WTC11 (cell line): ENCODE data around the gene TTYH1. TPM values are rescaled to one million over a fixed set of nuclear protein-coding genes. Genes with fewer than 3 reads are reported as not detected.
A peak's percentile ranks its signal among the peaks of the same experiment; 100 is the strongest.

Source experiments
- ATAC-seq: fragments of 200-7000 bp; cut with Tn5 transposase; 2 replicates; pipeline ENCODE4 v1.10.0; 2021; ENCODE audit warnings: mild to moderate bottlenecking, moderate library complexity
- CTCF ChIA-PET: fragments of 300-600 bp; sonication (Branson Sonifier 250); formaldehyde crosslinking; loops from one replicate; lab custom pipeline; 2021; ENCODE audit warnings: antibody characterized with exemption; lab: Charles Lee
- POLR2A ChIA-PET: fragments of 350-600 bp; sonication (Branson Sonifier 250); formaldehyde crosslinking; loops from one replicate; lab custom pipeline; 2021; ENCODE audit warnings: antibody characterized with exemption; lab: Charles Lee
- DNase-seq: peaks from one replicate; pipeline ENCODE4 v3.0.0; 2021; ENCODE audit warnings: low spot score
- H3K27ac Mint-ChIP-seq: 2 replicates; pipeline ENCODE4 v1.8.0; 2021; ENCODE audit warnings: mixed read lengths
- H3K27me3 Mint-ChIP-seq: 2 replicates; pipeline ENCODE4 v1.8.0; 2021; ENCODE audit warnings: low read depth, mild to moderate bottlenecking, moderate library complexity, mixed read lengths
- H3K36me3 Mint-ChIP-seq: 2 replicates; pipeline ENCODE4 v1.8.0; 2021; ENCODE audit warnings: mixed read lengths
- H3K4me1 Mint-ChIP-seq: 2 replicates; pipeline ENCODE4 v1.8.0; 2022; ENCODE audit warnings: mixed read lengths
- H3K4me3 Mint-ChIP-seq: 2 replicates; pipeline ENCODE4 v1.8.0; 2021; ENCODE audit warnings: mild to moderate bottlenecking, moderate library complexity, mixed read lengths
- H3K9me3 Mint-ChIP-seq: 2 replicates; pipeline ENCODE4 v1.8.0; 2021; ENCODE audit warnings: mixed read lengths
- EMX1 ChIP-seq: fragments of 250-450 bp; sonication (Bioruptor Pico); IDR thresholded peaks from 2 replicates; pipeline ENCODE4 v1.8.0; 2021; ENCODE audit warnings: mild to moderate bottlenecking
- ETV6 ChIP-seq: sonication (generic); formaldehyde crosslinking; IDR thresholded peaks from 2 replicates; pipeline ENCODE4 v1.8.1; 2022; ENCODE audit warnings: mild to moderate bottlenecking, missing genetic modification reagents
- JAZF1 ChIP-seq: fragments of 250-450 bp; sonication (Bioruptor Pico); IDR thresholded peaks from 2 replicates; pipeline ENCODE4 v1.9.0; 2021; ENCODE audit warnings: moderate library complexity, mild to moderate bottlenecking, inconsistent platforms
- KAT7 ChIP-seq: sonication (generic); formaldehyde crosslinking; IDR thresholded peaks from 2 replicates; pipeline ENCODE4 v1.8.1; 2023; ENCODE audit warnings: missing genetic modification reagents, mild to moderate bottlenecking, borderline replicate concordance
- MXD4 ChIP-seq: fragments of 250-450 bp; sonication (Bioruptor Pico); IDR thresholded peaks from 2 replicates; pipeline ENCODE4 v1.8.0; 2021; ENCODE audit warnings: mild to moderate bottlenecking, moderate library complexity, borderline replicate concordance
- NFATC4 ChIP-seq: fragments of 250-450 bp; sonication (Bioruptor Pico); IDR thresholded peaks from 2 replicates; pipeline ENCODE4 v1.9.0; 2021; ENCODE audit warnings: mild to moderate bottlenecking
- NFE2L1 ChIP-seq: sonication (generic); formaldehyde crosslinking; IDR thresholded peaks from 2 replicates; pipeline ENCODE4 v1.8.1; 2023; ENCODE audit warnings: missing genetic modification reagents
- OVOL2 ChIP-seq: fragments of 250-450 bp; sonication (Bioruptor Pico); IDR thresholded peaks from 2 replicates; pipeline ENCODE4 v1.9.0; 2021; ENCODE audit warnings: mild to moderate bottlenecking, borderline replicate concordance
- SP1 ChIP-seq: sonication (generic); formaldehyde crosslinking; conservative IDR thresholded peaks from 2 replicates; pipeline ENCODE4 v1.8.1; 2022; ENCODE audit warnings: missing genetic modification reagents
- TCF7 ChIP-seq: sonication (generic); formaldehyde crosslinking; IDR thresholded peaks from 2 replicates; pipeline ENCODE4 v1.8.0; 2022; ENCODE audit warnings: mild to moderate bottlenecking, low read depth, missing genetic modification reagents, moderate library complexity
- TEAD1 ChIP-seq: sonication (generic); formaldehyde crosslinking; IDR thresholded peaks from 2 replicates; pipeline ENCODE4 v1.8.0; 2022; ENCODE audit warnings: mild to moderate bottlenecking, missing genetic modification reagents
- total RNA-seq: library from RNA; stranded (reverse); gene quantifications from 3 replicates; pipeline ENCODE4 v1.2.3, GENCODE V29; 2021
- TF ChIP-seq, protein P1 (sequence below): sonication (generic); formaldehyde crosslinking; IDR thresholded peaks from 2 replicates; pipeline ENCODE4 v1.8.1; 2023; ENCODE audit warnings: mild to moderate bottlenecking, missing genetic modification reagents, moderate library complexity
- TF ChIP-seq, protein P2 (sequence below): sonication (generic); formaldehyde crosslinking; IDR thresholded peaks from 2 replicates; pipeline ENCODE4 v1.8.0; 2022; ENCODE audit warnings: mild to moderate bottlenecking, missing genetic modification reagents
- TF ChIP-seq, protein P3 (sequence below): sonication (generic); formaldehyde crosslinking; IDR thresholded peaks from 2 replicates; pipeline ENCODE4 v1.8.0; 2022; ENCODE audit warnings: missing genetic modification reagents
- TF ChIP-seq, protein P4 (sequence below): sonication (generic); formaldehyde crosslinking; IDR thresholded peaks from 2 replicates; pipeline ENCODE4 v1.8.1; 2022; ENCODE audit warnings: low read depth, missing genetic modification reagents, borderline replicate concordance

The TTYH1 gene
- total RNA-seq, 1 experiment from 2014 or later: 37.1 TPM

DNA sequence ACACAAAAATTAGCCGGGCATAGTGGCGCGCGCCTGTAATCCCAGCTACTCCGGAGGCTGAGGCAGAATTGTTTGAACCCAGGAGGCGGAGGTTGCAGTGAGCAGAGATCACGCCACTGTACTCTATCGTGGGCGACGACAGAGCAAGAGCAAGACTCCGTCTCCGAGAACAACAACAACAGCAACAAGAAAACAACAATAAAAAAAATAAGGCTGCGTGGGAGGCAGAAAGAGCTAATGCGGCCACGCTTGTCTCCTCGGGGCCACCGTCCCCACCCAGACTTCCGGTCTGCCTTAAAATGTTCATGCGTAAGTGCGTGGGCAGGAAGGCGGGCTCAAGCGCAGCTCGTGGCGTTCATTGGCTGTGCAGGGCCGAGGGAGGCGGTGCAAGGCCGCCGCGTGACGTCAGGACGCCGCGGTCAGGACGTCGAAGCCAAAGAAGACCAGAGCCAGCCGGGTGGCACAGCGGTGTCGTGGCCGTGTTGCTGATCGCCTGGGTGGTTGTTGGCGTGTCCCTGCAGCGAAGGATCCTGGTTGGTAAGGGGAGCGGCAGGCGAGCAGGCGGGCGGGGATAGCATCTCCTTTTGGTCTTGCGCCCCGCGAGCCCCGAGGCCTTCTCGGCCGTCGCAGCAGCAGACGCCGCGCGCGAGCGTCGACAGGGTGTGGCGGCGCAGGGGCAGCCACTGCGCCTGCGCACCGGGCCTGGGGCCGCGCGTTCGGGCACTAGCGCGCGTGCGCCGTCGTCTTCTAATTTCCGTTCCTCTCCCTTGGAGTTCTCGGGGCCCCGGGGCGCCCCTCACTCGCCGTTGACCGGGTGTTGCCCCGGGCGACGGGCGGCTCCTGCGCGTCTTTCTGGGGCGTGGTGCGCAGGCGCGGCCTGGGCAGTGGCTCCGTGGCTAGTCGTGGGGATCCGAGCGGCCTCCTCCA, 33.8 kb downstream of the TTYH1 start, which contains the start of gene LENG8 (continued):
- TF ChIP-seq OVOL2 (CRISPR knock-in tag) (no peak), MXD4 (CRISPR knock-in tag) (no peak), NFE2L1 (CRISPR knock-in tag) (peak; percentile 84; the same call in 1 of the 2 replicates), ETV6 (CRISPR knock-in tag) (peak; percentile 97), KAT7 (CRISPR knock-in tag) (peak; percentile 92)
- TF ChIP-seq, protein P1, sequence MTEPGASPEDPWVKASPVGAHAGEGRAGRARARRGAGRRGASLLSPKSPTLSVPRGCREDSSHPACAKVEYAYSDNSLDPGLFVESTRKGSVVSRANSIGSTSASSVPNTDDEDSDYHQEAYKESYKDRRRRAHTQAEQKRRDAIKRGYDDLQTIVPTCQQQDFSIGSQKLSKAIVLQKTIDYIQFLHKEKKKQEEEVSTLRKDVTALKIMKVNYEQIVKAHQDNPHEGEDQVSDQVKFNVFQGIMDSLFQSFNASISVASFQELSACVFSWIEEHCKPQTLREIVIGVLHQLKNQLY (CRISPR knock-in tag): no peak

DNA sequence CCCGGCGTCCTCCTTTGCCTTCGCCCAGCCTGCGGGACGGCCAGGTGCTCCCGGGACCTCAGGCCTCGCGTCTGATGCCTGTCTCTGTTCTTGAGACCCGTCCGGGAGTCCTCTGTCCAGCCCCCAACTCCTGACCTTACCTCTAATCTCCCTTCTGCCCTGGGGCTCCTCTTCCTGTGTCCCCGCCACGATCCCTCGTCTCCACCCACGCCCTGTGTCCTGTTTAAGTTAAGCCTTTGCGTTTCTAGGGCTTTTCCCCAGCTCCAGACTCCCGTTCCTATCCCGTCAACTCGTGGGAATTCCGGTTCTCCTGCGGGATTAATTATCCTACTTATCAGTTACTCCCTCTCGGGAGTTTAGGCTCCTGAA, 34.4 kb downstream of the TTYH1 start:
- peak overlapping the region; percentile 72 for H3K27ac Mint-ChIP-seq
- TF ChIP-seq SP1 (CRISPR knock-in tag) (no peak), EMX1 (CRISPR knock-in tag) (no peak), JAZF1 (CRISPR knock-in tag) (no peak), TCF7 (CRISPR knock-in tag) (no peak), NFATC4 (CRISPR knock-in tag) (no peak), OVOL2 (CRISPR knock-in tag) (no peak), TEAD1 (CRISPR knock-in tag) (no peak)
- TF ChIP-seq, protein P2, sequence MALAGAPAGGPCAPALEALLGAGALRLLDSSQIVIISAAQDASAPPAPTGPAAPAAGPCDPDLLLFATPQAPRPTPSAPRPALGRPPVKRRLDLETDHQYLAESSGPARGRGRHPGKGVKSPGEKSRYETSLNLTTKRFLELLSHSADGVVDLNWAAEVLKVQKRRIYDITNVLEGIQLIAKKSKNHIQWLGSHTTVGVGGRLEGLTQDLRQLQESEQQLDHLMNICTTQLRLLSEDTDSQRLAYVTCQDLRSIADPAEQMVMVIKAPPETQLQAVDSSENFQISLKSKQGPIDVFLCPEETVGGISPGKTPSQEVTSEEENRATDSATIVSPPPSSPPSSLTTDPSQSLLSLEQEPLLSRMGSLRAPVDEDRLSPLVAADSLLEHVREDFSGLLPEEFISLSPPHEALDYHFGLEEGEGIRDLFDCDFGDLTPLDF (CRISPR knock-in tag): no peak
- TF ChIP-seq, protein P3, sequence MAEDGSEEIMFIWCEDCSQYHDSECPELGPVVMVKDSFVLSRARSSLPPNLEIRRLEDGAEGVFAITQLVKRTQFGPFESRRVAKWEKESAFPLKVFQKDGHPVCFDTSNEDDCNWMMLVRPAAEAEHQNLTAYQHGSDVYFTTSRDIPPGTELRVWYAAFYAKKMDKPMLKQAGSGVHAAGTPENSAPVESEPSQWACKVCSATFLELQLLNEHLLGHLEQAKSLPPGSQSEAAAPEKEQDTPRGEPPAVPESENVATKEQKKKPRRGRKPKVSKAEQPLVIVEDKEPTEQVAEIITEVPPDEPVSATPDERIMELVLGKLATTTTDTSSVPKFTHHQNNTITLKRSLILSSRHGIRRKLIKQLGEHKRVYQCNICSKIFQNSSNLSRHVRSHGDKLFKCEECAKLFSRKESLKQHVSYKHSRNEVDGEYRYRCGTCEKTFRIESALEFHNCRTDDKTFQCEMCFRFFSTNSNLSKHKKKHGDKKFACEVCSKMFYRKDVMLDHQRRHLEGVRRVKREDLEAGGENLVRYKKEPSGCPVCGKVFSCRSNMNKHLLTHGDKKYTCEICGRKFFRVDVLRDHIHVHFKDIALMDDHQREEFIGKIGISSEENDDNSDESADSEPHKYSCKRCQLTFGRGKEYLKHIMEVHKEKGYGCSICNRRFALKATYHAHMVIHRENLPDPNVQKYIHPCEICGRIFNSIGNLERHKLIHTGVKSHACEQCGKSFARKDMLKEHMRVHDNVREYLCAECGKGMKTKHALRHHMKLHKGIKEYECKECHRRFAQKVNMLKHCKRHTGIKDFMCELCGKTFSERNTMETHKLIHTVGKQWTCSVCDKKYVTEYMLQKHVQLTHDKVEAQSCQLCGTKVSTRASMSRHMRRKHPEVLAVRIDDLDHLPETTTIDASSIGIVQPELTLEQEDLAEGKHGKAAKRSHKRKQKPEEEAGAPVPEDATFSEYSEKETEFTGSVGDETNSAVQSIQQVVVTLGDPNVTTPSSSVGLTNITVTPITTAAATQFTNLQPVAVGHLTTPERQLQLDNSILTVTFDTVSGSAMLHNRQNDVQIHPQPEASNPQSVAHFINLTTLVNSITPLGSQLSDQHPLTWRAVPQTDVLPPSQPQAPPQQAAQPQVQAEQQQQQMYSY (CRISPR knock-in tag): no peak
- TF ChIP-seq, protein P4, sequence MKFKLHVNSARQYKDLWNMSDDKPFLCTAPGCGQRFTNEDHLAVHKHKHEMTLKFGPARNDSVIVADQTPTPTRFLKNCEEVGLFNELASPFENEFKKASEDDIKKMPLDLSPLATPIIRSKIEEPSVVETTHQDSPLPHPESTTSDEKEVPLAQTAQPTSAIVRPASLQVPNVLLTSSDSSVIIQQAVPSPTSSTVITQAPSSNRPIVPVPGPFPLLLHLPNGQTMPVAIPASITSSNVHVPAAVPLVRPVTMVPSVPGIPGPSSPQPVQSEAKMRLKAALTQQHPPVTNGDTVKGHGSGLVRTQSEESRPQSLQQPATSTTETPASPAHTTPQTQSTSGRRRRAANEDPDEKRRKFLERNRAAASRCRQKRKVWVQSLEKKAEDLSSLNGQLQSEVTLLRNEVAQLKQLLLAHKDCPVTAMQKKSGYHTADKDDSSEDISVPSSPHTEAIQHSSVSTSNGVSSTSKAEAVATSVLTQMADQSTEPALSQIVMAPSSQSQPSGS (CRISPR knock-in tag): no peak
- H3K9me3 Mint-ChIP-seq: no peaks in the 10 kb centered on the region
- DNase-seq (no peak), ATAC-seq (no peak)
- peaks cover 41% of the 10 kb centered on the region for H3K36me3 Mint-ChIP-seq
- peak overlapping the region; percentile 99 for H3K4me3 Mint-ChIP-seq
- ChIA-PET POLR2A (interaction anchor here (2.1 to 2.4 kb wide), 2 partner anchors 13 to 14 kb away, joined by 7 to 8 read pairs; partner anchors contain the start of gene LENG9), CTCF (interaction anchor here (0.6 to 2.5 kb wide), 4 partner anchors 11 to 34 kb away, joined by 3 to 30 read pairs (median 9); partner anchors contain the start of gene TTYH1)
- H3K4me1 Mint-ChIP-seq: peaks cover 25% of the 10 kb centered on the region
- H3K27me3 Mint-ChIP-seq: peaks cover 2% of the 10 kb centered on the region; the same call in 1 of the 2 replicates
